Smooth muscle cell (in vitro differentiated cells): ENCODE results near the gene KATNAL1. TPM values are rescaled to one million over a fixed set of nuclear protein-coding genes. Genes with fewer than 3 reads are reported as not detected.

Experiments used
- DNase-seq: peaks from one replicate; lab custom pipeline; 2025; ENCODE audit not compliant: unreplicated experiment; lab: John Stamatoyannopoulos, UW
- H2AFZ ChIP-seq: fragments of 200-600 bp; sonication (generic); 2 replicates; pipeline ENCODE4 v1.6.0; 2016; ENCODE audit warnings: antibody characterized with exemption, low read depth, mild to moderate bottlenecking
- H3F3A ChIP-seq: fragments of 200-600 bp; sonication (generic); 2 replicates; pipeline ENCODE4 v1.6.0; 2017; ENCODE audit warnings: antibody characterized with exemption, low read depth
- H3K27ac ChIP-seq: fragments of 200-600 bp; sonication (generic); 2 replicates; pipeline ENCODE4 v1.5.1; 2016; ENCODE audit warnings: low read depth, mild to moderate bottlenecking
- H3K27me3 ChIP-seq: fragments of 200-600 bp; sonication (generic); 2 replicates; pipeline ENCODE4 v1.6.1; 2016; ENCODE audit warnings: low read depth, mild to moderate bottlenecking
- H3K36me3 ChIP-seq: fragments of 200-600 bp; sonication (generic); 2 replicates; pipeline ENCODE4 v1.5.1; 2016; ENCODE audit warnings: low read depth
- H3K4me1 ChIP-seq: fragments of 200-600 bp; sonication (generic); 2 replicates; pipeline ENCODE4 v1.5.1; 2016; ENCODE audit warnings: low read depth
- H3K4me2 ChIP-seq: fragments of 200-600 bp; sonication (generic); 2 replicates; pipeline ENCODE4 v1.6.0; 2016; ENCODE audit warnings: mild to moderate bottlenecking
- H3K4me3 ChIP-seq: fragments of 200-600 bp; sonication (generic); 2 replicates; pipeline ENCODE4 v1.5.1; 2016; ENCODE audit warnings: mild to moderate bottlenecking
- H3K79me2 ChIP-seq: fragments of 200-600 bp; sonication (generic); 2 replicates; pipeline ENCODE4 v1.6.0; 2016; ENCODE audit warnings: low read depth, mild to moderate bottlenecking
- H3K9ac ChIP-seq: fragments of 200-600 bp; sonication (generic); 2 replicates; pipeline ENCODE4 v1.6.0; 2016; ENCODE audit warnings: low read depth
- H3K9me3 ChIP-seq: fragments of 200-600 bp; sonication (generic); replicated peaks from 2 replicates; pipeline ENCODE4 v1.5.1; 2016; ENCODE audit warnings: low read depth
- H4K20me1 ChIP-seq: fragments of 200-600 bp; sonication (generic); 2 replicates; pipeline ENCODE4 v1.6.0; 2016; ENCODE audit warnings: low read depth
- CTCF ChIP-seq: fragments of 200-600 bp; sonication (generic); IDR thresholded peaks from 2 replicates; pipeline ENCODE4 v1.5.1; 2017; ENCODE audit warnings: borderline replicate concordance, mild to moderate bottlenecking, antibody characterized with exemption; ENCODE audit not compliant: insufficient read depth, poor library complexity, severe bottlenecking
- WGBS: methylation state at CpG from one replicate; pipeline ENCODE4 v1.1.7; 2016; ENCODE audit warnings: low lambda C conversion rate; 5-methylcytosine and 5-hydroxymethylcytosine counted together
- polyA plus RNA-seq: library from polyadenylated mRNA; unstranded; fragments of >200 nt; fragmentation: Nextera tagmentation; extraction: Ambion mirVana; gene quantifications from 2 replicates; pipeline ENCODE4 v1.2.1, GENCODE V29; 2016
- total RNA-seq: library from RNA; depleted of rRNA; stranded (reverse); fragments of >200 nt; gene quantifications from 2 replicates; pipeline ENCODE4 v1.2.3, GENCODE V29; 2014

Gene KATNAL1
- total and polyA plus RNA-seq, 2 experiments from 2014 or later: 12.4 to 35.1 TPM

DNA sequence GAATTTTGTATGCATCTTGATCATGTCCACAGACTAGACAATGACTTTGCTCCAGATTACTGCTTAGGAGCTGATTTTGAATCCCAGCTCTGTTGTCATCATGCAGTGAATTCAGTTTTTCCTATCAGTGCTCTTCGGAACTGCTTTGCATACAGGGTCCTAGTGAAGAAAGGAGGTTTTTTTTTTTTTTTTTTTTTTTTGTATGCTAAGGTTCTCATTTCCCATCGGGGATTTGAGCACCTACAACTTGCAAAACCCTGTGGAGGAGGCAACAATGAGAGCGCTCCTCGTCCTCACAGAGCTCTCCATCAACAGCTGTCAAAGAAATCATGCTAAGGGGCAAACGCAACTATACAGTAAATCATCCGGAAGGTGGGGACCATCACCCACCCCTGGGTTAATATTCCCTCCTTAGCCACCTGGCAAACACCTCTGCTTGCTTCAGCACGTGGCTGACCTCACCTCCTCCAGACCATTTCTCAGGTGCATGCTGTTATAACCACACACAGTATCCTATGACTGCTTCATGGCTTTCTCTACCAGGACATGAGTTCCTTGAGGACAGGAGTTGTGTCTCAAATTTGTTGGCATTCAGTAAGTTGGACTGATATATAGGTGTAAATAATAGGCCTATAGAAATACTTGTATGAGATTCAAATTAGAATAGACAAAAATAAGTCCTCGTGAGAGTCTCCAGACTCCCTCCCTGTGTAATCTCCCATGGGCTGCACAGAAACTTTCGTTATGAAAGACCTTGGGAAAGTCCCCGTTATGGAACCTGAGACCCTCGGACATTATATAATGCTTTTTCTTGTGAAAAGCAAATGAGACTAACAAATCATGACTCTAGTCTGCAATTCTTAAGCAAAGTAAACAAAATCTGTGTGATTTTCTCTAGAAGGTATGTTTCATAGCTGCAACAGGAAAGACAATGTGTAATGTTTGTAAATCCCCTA is 113.8 kb downstream of the KATNAL1 start:
- no peak for TF ChIP-seq CTCF
- Histone ChIP-seq H3K4me1 (peaks cover 11% of the 10 kb centered on the region), H3K79me2 (no peaks in the 10 kb centered on the region), H3K4me3 (no peak overlapping the region), H3K4me2 (no peak overlapping the region), H3K9ac (no peak overlapping the region), H3K27me3 (no peaks in the 10 kb centered on the region), H3K27ac (no peak overlapping the region), H2AFZ (no peak overlapping the region), H3K36me3 (no peaks in the 10 kb centered on the region), H3F3A (no peaks in the 10 kb centered on the region), H3K9me3 (no peaks in the 10 kb centered on the region), H4K20me1 (no peaks in the 10 kb centered on the region)
- WGBS: 90% methylated on average over 11 of the region's 11 CpGs
- DNase-seq: no peak

- no peaks in the 10 kb centered on the region for H3K9me3 ChIP-seq
- no peaks in the 10 kb centered on the region for H3K79me2 ChIP-seq
- TF ChIP-seq CTCF: no peak
- H2AFZ ChIP-seq: no peak overlapping the region
- H3K4me2 ChIP-seq: no peak overlapping the region
- H3K27ac ChIP-seq: no peak overlapping the region
- H3F3A ChIP-seq: no peaks in the 10 kb centered on the region
- H3K36me3 ChIP-seq: no peaks in the 10 kb centered on the region
- 86% methylated on average over 10 of the region's 10 CpGs for WGBS
- DNase-seq: no peak
- no peak overlapping the region for H3K9ac ChIP-seq
- H3K4me3 ChIP-seq: no peak overlapping the region
- peaks cover 11% of the 10 kb centered on the region for H3K4me1 ChIP-seq
- no peaks in the 10 kb centered on the region for H4K20me1 ChIP-seq
- H3K27me3 ChIP-seq: no peaks in the 10 kb centered on the region
These were observed 114.8 kb downstream of the KATNAL1 start for GRCh38 chr13:30192320-30193093.

GRCh38 chr13:30191491-30192100 is 115.8 kb downstream of the KATNAL1 start:
- peaks cover 16% of the 10 kb centered on the region for H3K4me1 ChIP-seq
- no peaks in the 10 kb centered on the region for H3K9me3 ChIP-seq
- no peaks in the 10 kb centered on the region for H4K20me1 ChIP-seq
- H3F3A ChIP-seq: no peaks in the 10 kb centered on the region
- no peaks in the 10 kb centered on the region for H3K79me2 ChIP-seq
- H3K4me3 ChIP-seq: no peak overlapping the region
- no peak overlapping the region for H3K9ac ChIP-seq
- H2AFZ ChIP-seq: no peak overlapping the region
- no peaks in the 10 kb centered on the region for H3K36me3 ChIP-seq
- H3K4me2 ChIP-seq: no peak overlapping the region
- no peak for TF ChIP-seq CTCF
- DNase-seq: no peak
- 97% methylated on average over 5 of the region's 5 CpGs for WGBS
- no peak overlapping the region for H3K27ac ChIP-seq
- H3K27me3 ChIP-seq: no peaks in the 10 kb centered on the region
